Measurements from ENCODE around the gene CTIF. TPM values are rescaled to one million over a fixed set of nuclear protein-coding genes. Genes with fewer than 3 reads are reported as not detected.

The CTIF gene
- total RNA-seq, 1 donor from 2014 or later: 67.9 TPM

GRCh38 chr18:48563027-48563426 lies 24.2 kb downstream of the CTIF start:
- H3K27me3 Mint-ChIP-seq (ENCODE audit: low read depth): no peaks in the 10 kb centered on the region
- no peak overlapping the region for H3K27ac Mint-ChIP-seq
- no peak for DNase-seq (ENCODE audit: low spot score in 2 of 2, unreplicated experiment in 2 of 2)
- peaks cover 7% of the 10 kb centered on the region for H3K9me3 Mint-ChIP-seq
- peaks cover 6% of the 10 kb centered on the region for H3K4me1 Mint-ChIP-seq
- H3K4me3 Mint-ChIP-seq: no peak overlapping the region
- peaks cover 5% of the 10 kb centered on the region for H3K36me3 Mint-ChIP-seq
- no peak for TF ChIP-seq CTCF (IDR thresholded peaks at IDR 0.05; ENCODE audit: unreplicated experiment)

DNA sequence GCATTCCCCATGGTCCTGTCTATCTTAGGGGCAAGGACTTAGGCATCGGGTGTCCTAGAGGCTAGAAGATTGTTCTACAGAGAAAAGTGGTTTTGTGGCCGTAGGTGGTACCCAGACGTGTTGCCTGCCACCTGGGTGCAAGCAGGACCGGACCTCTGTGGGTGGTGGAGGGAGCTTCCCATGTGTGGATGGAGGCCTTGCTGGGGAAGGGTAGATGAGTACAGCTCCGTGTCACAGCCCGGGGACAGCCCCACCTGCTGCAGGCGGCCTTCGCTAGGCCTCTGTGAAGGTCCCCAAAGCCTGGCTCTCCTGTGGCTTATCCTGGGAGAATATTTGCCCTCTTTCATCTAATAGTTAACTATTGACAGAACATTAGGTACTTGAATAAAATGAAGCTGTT lies 25.3 kb downstream of the CTIF start:
- no peak for TF ChIP-seq CTCF (IDR thresholded peaks at IDR 0.05; ENCODE audit: unreplicated experiment)
- Mint-ChIP-seq H3K4me1 (peaks cover 9% of the 10 kb centered on the region), H3K27me3 (ENCODE audit: low read depth) (no peaks in the 10 kb centered on the region)

DNA sequence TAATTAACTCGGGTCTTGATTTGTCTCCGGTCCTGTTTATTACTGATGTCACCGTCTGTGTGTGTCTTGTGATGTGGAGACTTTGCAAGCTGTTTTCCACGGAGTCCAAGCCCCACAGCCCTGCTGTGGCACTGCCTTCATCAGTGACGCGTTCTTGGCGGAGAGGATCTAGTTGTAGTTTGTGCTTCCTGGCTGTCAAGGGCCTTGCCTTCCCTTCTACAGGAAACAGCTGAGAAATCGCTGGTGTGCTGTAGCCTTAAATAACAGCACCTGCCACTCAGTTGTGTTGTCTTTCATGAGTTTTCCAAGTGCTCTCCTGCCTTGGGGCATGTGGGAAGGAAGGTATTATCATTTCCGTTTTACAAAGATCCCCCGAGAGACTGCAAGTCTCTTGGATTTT lies 26.3 kb downstream of the CTIF start:
- Mint-ChIP-seq H3K9me3 (peaks cover 5% of the 10 kb centered on the region), H3K4me3 (no peak overlapping the region), H3K36me3 (peaks cover 4% of the 10 kb centered on the region), H3K4me1 (peaks cover 18% of the 10 kb centered on the region), H3K27ac (no peak overlapping the region), H3K27me3 (ENCODE audit: low read depth) (no peaks in the 10 kb centered on the region)
- no peak for TF ChIP-seq CTCF (IDR thresholded peaks at IDR 0.05; ENCODE audit: unreplicated experiment)
- no peak for DNase-seq (ENCODE audit: low spot score in 2 of 2, unreplicated experiment in 2 of 2)

More for the DNA sequence above, 25.3 kb downstream of the CTIF start:
- no peak for DNase-seq (ENCODE audit: low spot score in 2 of 2, unreplicated experiment in 2 of 2)
- H3K36me3 Mint-ChIP-seq: peaks cover 8% of the 10 kb centered on the region
- H3K27ac Mint-ChIP-seq: no peak overlapping the region
- no peak overlapping the region for H3K4me3 Mint-ChIP-seq
- peaks cover 9% of the 10 kb centered on the region for H3K9me3 Mint-ChIP-seq

DNA sequence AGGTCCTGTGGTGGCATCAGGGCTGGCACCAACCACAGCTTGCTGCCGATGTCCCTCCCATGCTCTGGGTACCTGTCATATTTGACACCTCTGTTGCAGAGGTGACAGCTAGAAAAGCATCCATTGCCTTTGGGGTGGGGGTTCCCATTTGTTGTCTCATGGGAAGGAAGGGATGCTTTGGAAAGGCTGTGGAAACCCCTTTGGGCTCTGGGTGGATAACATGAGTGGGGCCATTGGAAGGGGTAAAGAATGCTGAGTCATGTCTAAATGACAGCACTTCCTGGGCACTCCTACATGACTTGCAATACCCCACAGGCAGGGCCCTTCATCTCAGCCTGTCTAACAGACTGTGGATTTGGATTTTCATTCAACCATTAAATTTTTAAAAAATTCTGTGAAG lies 27.8 kb downstream of the CTIF start:
- peaks cover 4% of the 10 kb centered on the region for H3K36me3 Mint-ChIP-seq
- H3K9me3 Mint-ChIP-seq: peaks cover 5% of the 10 kb centered on the region
- DNase-seq (ENCODE audit: low spot score in 2 of 2, unreplicated experiment in 2 of 2): no peak
- TF ChIP-seq CTCF (IDR thresholded peaks at IDR 0.05; ENCODE audit: unreplicated experiment): no peak
- H3K27me3 Mint-ChIP-seq (ENCODE audit: low read depth): no peaks in the 10 kb centered on the region
- peaks cover 20% of the 10 kb centered on the region for H3K4me1 Mint-ChIP-seq
- H3K4me3 Mint-ChIP-seq: no peak overlapping the region
- no peak overlapping the region for H3K27ac Mint-ChIP-seq

DNA sequence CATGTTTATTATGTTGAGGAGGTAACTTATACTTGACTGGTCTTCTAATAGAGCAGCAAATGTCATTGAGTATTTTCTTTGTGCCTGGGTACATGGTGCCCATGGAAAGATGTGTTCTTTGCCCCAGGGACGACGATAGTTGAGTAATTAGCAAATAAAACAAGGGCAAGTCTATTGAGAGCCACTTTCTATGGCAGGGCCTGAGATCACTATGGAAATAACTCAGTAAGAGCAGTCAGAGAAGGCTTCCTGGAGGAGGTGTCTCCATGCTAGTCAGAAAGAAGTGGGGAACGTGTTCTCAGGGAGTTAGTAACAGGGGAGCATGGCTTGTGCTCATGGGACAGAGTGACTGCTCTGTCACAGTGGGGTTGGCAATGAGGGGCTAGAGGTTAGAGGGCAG lies 28.6 kb downstream of the CTIF start:
- peaks cover 4% of the 10 kb centered on the region for H3K36me3 Mint-ChIP-seq
- TF ChIP-seq CTCF (IDR thresholded peaks at IDR 0.05; ENCODE audit: unreplicated experiment): no peak
- no peaks in the 10 kb centered on the region for H3K27me3 Mint-ChIP-seq (ENCODE audit: low read depth)
- DNase-seq (ENCODE audit: low spot score in 2 of 2, unreplicated experiment in 2 of 2): no peak
- no peak overlapping the region for H3K4me3 Mint-ChIP-seq
- peaks cover 19% of the 10 kb centered on the region for H3K4me1 Mint-ChIP-seq
- H3K27ac Mint-ChIP-seq: no peak overlapping the region
- H3K9me3 Mint-ChIP-seq: peaks cover 5% of the 10 kb centered on the region

All from mesothelial cell of epicardium (in vitro differentiated cells).